Large intestine (tissue), 3 donors: ENCODE measurements around the gene SCML2. TPM values are rescaled to one million over a fixed set of nuclear protein-coding genes. Genes with fewer than 3 reads are reported as not detected.

ENCODE experiments used
- DNase-seq, 2 donors: peaks; one replicate each; pipeline versions ENCODE4 v3.0.0 to v3.0.0-alpha.2; 2013
- H3K27ac ChIP-seq: one replicate; pipeline ENCODE4 v1.5.1; 2013; ENCODE audit warnings: low read length
- H3K27me3 ChIP-seq: 2 replicates; pipeline ENCODE4 v1.6.1; 2013; ENCODE audit warnings: low read length; ENCODE audit not compliant: control insufficient read depth, insufficient read depth
- H3K36me3 ChIP-seq: 2 replicates; pipeline ENCODE4 v1.6.1; 2013; ENCODE audit warnings: low read length; ENCODE audit not compliant: control insufficient read depth, insufficient read depth
- H3K4me1 ChIP-seq: one replicate; pipeline ENCODE4 v1.6.1; 2013; ENCODE audit warnings: low read length; ENCODE audit not compliant: control insufficient read depth, insufficient read depth
- H3K4me3 ChIP-seq: one replicate; pipeline ENCODE4 v1.5.1; 2013; ENCODE audit warnings: low read length
- H3K9me3 ChIP-seq: one replicate; pipeline ENCODE4 v1.6.1; 2013; ENCODE audit warnings: mild to moderate bottlenecking, low read depth, low read length, moderate library complexity; ENCODE audit not compliant: control insufficient read depth
- WGBS: methylation state at CpG from one replicate; pipeline ENCODE4 v1.1.5; 2013; ENCODE audit warnings: low lambda C conversion rate; ENCODE audit not compliant: insufficient coverage; 5-methylcytosine and 5-hydroxymethylcytosine counted together
- polyA plus RNA-seq: library from polyadenylated mRNA; unstranded; fragments of 120-200 nt; gene quantifications from one replicate; pipeline ENCODE4 v1.2.1, GENCODE V29; 2013

The SCML2 gene
- polyA plus RNA-seq, 1 donor = 6.1 TPM

GRCh38 chrX:18353931-18354368, 538 bp downstream of the SCML2 start:
- Histone ChIP-seq H3K9me3 (no peaks in the 10 kb centered on the region), H3K4me1 (no peaks in the 10 kb centered on the region), H3K4me3 (peak overlapping the region; percentile 54), H3K36me3 (no peaks in the 10 kb centered on the region), H3K27ac (no peak overlapping the region), H3K27me3 (no peaks in the 10 kb centered on the region)
- no CpG with 5 or more reads among the region's 50 CpGs for WGBS
- DNase-seq = peak in 1 of 2 donors; percentile 40

GRCh38 chrX:18351784-18352183, 2.7 kb downstream of the SCML2 start:
- no peaks in the 10 kb centered on the region for H3K27me3 ChIP-seq
- no peak for DNase-seq

GRCh38 chrX:18348047-18348446, 6.4 kb downstream of the SCML2 start:
- no peaks in the 10 kb centered on the region for H3K4me1 ChIP-seq
- no peak for DNase-seq
- no peaks in the 10 kb centered on the region for H3K36me3 ChIP-seq
- no peaks in the 10 kb centered on the region for H3K9me3 ChIP-seq
- H3K27ac ChIP-seq = no peak overlapping the region
- H3K4me3 ChIP-seq = no peak overlapping the region
- no peaks in the 10 kb centered on the region for H3K27me3 ChIP-seq
- WGBS = no CpG with 5 or more reads among the region's 2 CpGs

More at GRCh38 chrX:18351784-18352183, 2.7 kb downstream of the SCML2 start:
- Histone ChIP-seq H3K9me3 (no peaks in the 10 kb centered on the region), H3K27ac (no peak overlapping the region), H3K4me3 (no peak overlapping the region), H3K36me3 (no peaks in the 10 kb centered on the region), H3K4me1 (no peaks in the 10 kb centered on the region)
- WGBS = no CpG with 5 or more reads among the region's 2 CpGs

GRCh38 chrX:18309401-18309800, 45.1 kb downstream of the SCML2 start:
- Histone ChIP-seq H3K4me1 (no peaks in the 10 kb centered on the region), H3K27me3 (no peaks in the 10 kb centered on the region), H3K27ac (no peak overlapping the region), H3K9me3 (no peaks in the 10 kb centered on the region), H3K36me3 (peaks cover 3% of the 10 kb centered on the region), H3K4me3 (no peak overlapping the region)
- WGBS = no CpG with 5 or more reads among the region's 4 CpGs
- DNase-seq = no peak

GRCh38 chrX:18297251-18297650, 57.2 kb downstream of the SCML2 start:
- WGBS = no CpG with 5 or more reads among the region's 2 CpGs
- H3K27ac ChIP-seq = no peak overlapping the region
- no peaks in the 10 kb centered on the region for H3K4me1 ChIP-seq

GRCh38 chrX:18294893-18295292, 59.6 kb downstream of the SCML2 start:
- Histone ChIP-seq H3K27ac (no peak overlapping the region), H3K4me1 (no peaks in the 10 kb centered on the region), H3K9me3 (no peaks in the 10 kb centered on the region), H3K4me3 (no peak overlapping the region), H3K36me3 (no peaks in the 10 kb centered on the region), H3K27me3 (no peaks in the 10 kb centered on the region)
- no peak for DNase-seq
- no CpG with 5 or more reads among the region's 3 CpGs for WGBS

More at GRCh38 chrX:18297251-18297650, 57.2 kb downstream of the SCML2 start:
- Histone ChIP-seq H3K27me3 (no peaks in the 10 kb centered on the region), H3K36me3 (no peaks in the 10 kb centered on the region), H3K9me3 (no peaks in the 10 kb centered on the region), H3K4me3 (no peak overlapping the region)
- no peak for DNase-seq

GRCh38 chrX:18291006-18291545, 63.4 kb downstream of the SCML2 start:
- DNase-seq = no peak
- H3K9me3 ChIP-seq = no peaks in the 10 kb centered on the region
- H3K27me3 ChIP-seq = no peaks in the 10 kb centered on the region
- no peaks in the 10 kb centered on the region for H3K4me1 ChIP-seq
- no peak overlapping the region for H3K4me3 ChIP-seq
- no peak overlapping the region for H3K27ac ChIP-seq
- no CpG with 5 or more reads among the region's 7 CpGs for WGBS
- H3K36me3 ChIP-seq = no peaks in the 10 kb centered on the region

GRCh38 chrX:18290200-18290599, 64.3 kb downstream of the SCML2 start:
- no peaks in the 10 kb centered on the region for H3K27me3 ChIP-seq
- WGBS = no CpG with 5 or more reads among the region's 4 CpGs
- H3K36me3 ChIP-seq = no peaks in the 10 kb centered on the region
- H3K9me3 ChIP-seq = no peaks in the 10 kb centered on the region
- no peak overlapping the region for H3K27ac ChIP-seq
- DNase-seq = no peak
- H3K4me1 ChIP-seq = no peaks in the 10 kb centered on the region
- no peak overlapping the region for H3K4me3 ChIP-seq

GRCh38 chrX:18288716-18289115, 65.8 kb downstream of the SCML2 start:
- H3K36me3 ChIP-seq = no peaks in the 10 kb centered on the region
- no peak overlapping the region for H3K4me3 ChIP-seq
- WGBS = no CpG with 5 or more reads among the region's 3 CpGs
- no peaks in the 10 kb centered on the region for H3K9me3 ChIP-seq
- H3K4me1 ChIP-seq = no peaks in the 10 kb centered on the region
- no peaks in the 10 kb centered on the region for H3K27me3 ChIP-seq
- H3K27ac ChIP-seq = no peak overlapping the region
- peak in 1 of 2 donors; percentile 1 for DNase-seq

- DNase-seq = no peak
- 80% methylated on average over 1 of the region's 3 CpGs for WGBS
- Histone ChIP-seq H3K27me3 (no peaks in the 10 kb centered on the region), H3K27ac (no peak overlapping the region), H3K4me1 (no peaks in the 10 kb centered on the region), H3K9me3 (no peaks in the 10 kb centered on the region), H3K36me3 (no peaks in the 10 kb centered on the region), H3K4me3 (no peak overlapping the region)
These were observed 68.1 kb downstream of the SCML2 start for GRCh38 chrX:18286322-18286831.

- Histone ChIP-seq H3K4me1 (no peaks in the 10 kb centered on the region), H3K27me3 (no peaks in the 10 kb centered on the region), H3K36me3 (no peaks in the 10 kb centered on the region), H3K9me3 (no peaks in the 10 kb centered on the region), H3K4me3 (no peak overlapping the region), H3K27ac (no peak overlapping the region)
- WGBS = no CpG with 5 or more reads among the region's 4 CpGs
- no peak for DNase-seq
These were observed 76.0 kb downstream of the SCML2 start for GRCh38 chrX:18278449-18278848.
